GM13977 (cell line): Measurements from ENCODE around the gene PGGHG.
A peak's percentile ranks its signal among the peaks of the same experiment; 100 is the strongest.
"Not testable (repeated sequence)": the region's sequence is repeated elsewhere in the genome, so short reads cannot be mapped to it uniquely, and the experiment has no call there.

Experiments used
- DNase-seq: peaks from one replicate; pipeline ENCODE4 v3.0.0; 2012; ENCODE audit warnings: low spot score
- CTCF ChIP-seq: IDR thresholded peaks from 2 replicates; pipeline ENCODE4 v1.5.1; 2012; ENCODE audit warnings: mild to moderate bottlenecking, control low read depth; ENCODE audit not compliant: insufficient read depth; ENCODE audit errors: extremely low read depth, missing control alignments
- in situ Hi-C: fragments of 300-500 bp; cut with MboI; formaldehyde crosslinking; loops from one replicate; pipeline ENCODE4 v1.12.0; 2022; ENCODE audit warnings: low sequenced_read_pairs, low pct_unique_long_range_greater_than_20kb, mixed read lengths, inconsistent platforms; ENCODE audit not compliant: unreplicated experiment

Gene PGGHG

GRCh38 chr11:268716-269145, 20.2 kb upstream of the PGGHG start:
- in situ Hi-C loops = not testable (repeated sequence)
- DNase-seq = peak; percentile 51
- TF ChIP-seq CTCF = peak; percentile 27

GRCh38 chr11:269146-269890, 19.6 kb upstream of the PGGHG start:
- no peak for TF ChIP-seq CTCF
- in situ Hi-C loops = no loop called here
- DNase-seq = peak; percentile 76

- in situ Hi-C loops = no loop called here
- no peak for TF ChIP-seq CTCF
These were observed 18.2 kb upstream of the PGGHG start for GRCh38 chr11:270451-271318.

GRCh38 chr11:271319-271715, 17.6 kb upstream of the PGGHG start:
- no peak for DNase-seq
- no peak for TF ChIP-seq CTCF
- in situ Hi-C loops = no loop called here

More at GRCh38 chr11:270451-271318, 18.2 kb upstream of the PGGHG start:
- DNase-seq = no peak

GRCh38 chr11:272195-272930, 16.6 kb upstream of the PGGHG start:
- in situ Hi-C loops = no loop called here

More at GRCh38 chr11:272195-272930, 16.6 kb upstream of the PGGHG start:
- DNase-seq = no peak
- no peak for TF ChIP-seq CTCF
